Lung (tissue), 12 donors: ENCODE measurements around the gene MRPS24. TPM values are rescaled to one million over a fixed set of nuclear protein-coding genes. Genes with fewer than 3 reads are reported as not detected.

Experiments used
- ATAC-seq: fragments of 200-7000 bp; cut with Tn5 transposase; one replicate; pipeline ENCODE4 v1.9.1; 2020; ENCODE audit warnings: moderate number of reproducible peaks; ENCODE audit not compliant: insufficient read depth, low FRiP score
- DNase-seq, 3 donors: peaks; one replicate each; pipeline ENCODE4 v3.0.0-alpha.2; 2013 to 2017
- H3K27ac ChIP-seq, 2 donors: one replicate each; pipeline ENCODE4 v1.5.1; 2013; ENCODE audit warnings: mild to moderate bottlenecking in 2 of 2, moderate library complexity in 2 of 2, control low read depth in 1 of 2, inconsistent platforms in 1 of 2, low read depth in 1 of 2, low read length in 1 of 2
- H3K27me3 ChIP-seq, 3 donors: one replicate each; pipeline ENCODE4 v1.5.1; 2013; ENCODE audit warnings: low read length in 2 of 3; ENCODE audit not compliant: control insufficient read depth in 3 of 3, insufficient read depth in 3 of 3
- H3K36me3 ChIP-seq, 4 donors: one replicate each; pipeline ENCODE4 v1.5.1; 2013; ENCODE audit warnings: low read length in 4 of 4, mild to moderate bottlenecking in 1 of 4, moderate library complexity in 1 of 4; ENCODE audit not compliant: control insufficient read depth in 4 of 4, insufficient read depth in 4 of 4
- H3K4me1 ChIP-seq, 5 donors: one replicate each; pipeline ENCODE4 v1.5.1; 2013; ENCODE audit warnings: low read length in 5 of 5, mild to moderate bottlenecking in 2 of 5, moderate library complexity in 1 of 5; ENCODE audit not compliant: control insufficient read depth in 5 of 5, insufficient read depth in 5 of 5
- H3K4me3 ChIP-seq: one replicate; pipeline ENCODE4 v1.5.1; 2013; ENCODE audit warnings: mild to moderate bottlenecking, control low read depth, moderate library complexity
- H3K9ac ChIP-seq, 2 donors: one replicate each; pipeline ENCODE4 v1.5.1; 2013; ENCODE audit warnings: low read length in 2 of 2, control low read depth in 1 of 2; ENCODE audit not compliant: insufficient read depth in 1 of 2
- H3K9me3 ChIP-seq, 4 donors: one replicate each; pipeline ENCODE4 v1.5.1; 2013; ENCODE audit warnings: low read length in 3 of 4, mild to moderate bottlenecking in 1 of 4, moderate library complexity in 1 of 4; ENCODE audit not compliant: control insufficient read depth in 4 of 4, insufficient read depth in 3 of 4
- CTCF ChIP-seq: IDR thresholded peaks from 2 replicates; pipeline ENCODE4 v1.5.1; 2012; ENCODE audit warnings: mild to moderate bottlenecking; ENCODE audit errors: control extremely low read depth, extremely low read depth
- WGBS, 2 donors: extraction: QIAGEN DNeasy Blood & Tissue Kit; methylation state at CpG; one replicate each; pipeline ENCODE4 v1.1.7; 2013; 5-methylcytosine and 5-hydroxymethylcytosine counted together
- polyA plus RNA-seq, 2 donors: library from polyadenylated mRNA; stranded (reverse); fragments of 200-250 nt; gene quantifications; one replicate each; pipeline ENCODE4 v1.2.1, GENCODE V29; 2013
- total RNA-seq, 2 donors: library from RNA; depleted of rRNA in 1 of 2; stranded (reverse); fragments of >200 nt in 1 of 2; gene quantifications; one replicate each; pipeline ENCODE4 v1.2.1, GENCODE V29; 2014 to 2021
- donor health status: control.
- donor health status: control.
- donor health status: Bipolar disorder and iron deficiency.
- donor health status: healthy.
- donor health status: DM: yes; HTN: yes; CAD: no.

The MRPS24 gene
- total and polyA plus RNA-seq, 4 donors, result 33.6 to 126 (median 108) TPM

- H3K4me1 ChIP-seq, result peaks cover 0 to 5% (median 0%) of the 10 kb centered on the region in 5 donors
- no peaks in the 10 kb centered on the region for H3K27me3 ChIP-seq
- H3K9ac ChIP-seq, result no peak overlapping the region
- H3K36me3 ChIP-seq, result peaks cover 3 to 31% (median 23%) of the 10 kb centered on the region in 4 donors
- no peak for TF ChIP-seq CTCF
- WGBS, 2 donors, result 88 to 94% methylated on average over 4 of the region's 4 CpGs
- ATAC-seq (no peak), DNase-seq (no peak)
- no peak overlapping the region for H3K27ac ChIP-seq
- H3K4me3 ChIP-seq, result no peak overlapping the region
- no peaks in the 10 kb centered on the region for H3K9me3 ChIP-seq
Measured at GRCh38 chr7:43884617-43885016, 15.3 kb upstream of the MRPS24 start.

- H3K27me3 ChIP-seq, result no peaks in the 10 kb centered on the region
- H3K27ac ChIP-seq, result no peak overlapping the region
- 78 to 81% methylated on average over 4 of the region's 4 CpGs for WGBS, 2 donors
- TF ChIP-seq CTCF, result no peak
- no peaks in the 10 kb centered on the region for H3K9me3 ChIP-seq
- no peak overlapping the region for H3K4me3 ChIP-seq
- no peak for DNase-seq
- H3K36me3 ChIP-seq, result peaks cover 3 to 31% (median 23%) of the 10 kb centered on the region in 4 donors
- ATAC-seq, result no peak
- H3K9ac ChIP-seq, result no peak overlapping the region
- peaks cover 0 to 2% (median 0%) of the 10 kb centered on the region in 5 donors for H3K4me1 ChIP-seq
Measured at GRCh38 chr7:43884209-43884608, 14.9 kb upstream of the MRPS24 start.

GRCh38 chr7:43880596-43880995 lies 11.3 kb upstream of the MRPS24 start:
- Histone ChIP-seq H3K36me3 (peaks cover 20 to 41% (median 39%) of the 10 kb centered on the region in 4 donors), H3K27ac (peak overlapping the region in 1 of 2 donors; percentile 52), H3K4me1 (peaks cover 0 to 8% (median 0%) of the 10 kb centered on the region in 5 donors), H3K4me3 (no peak overlapping the region), H3K9ac (no peak overlapping the region), H3K9me3 (no peaks in the 10 kb centered on the region), H3K27me3 (no peaks in the 10 kb centered on the region)
- ATAC-seq (no peak), DNase-seq (no peak)
- 64 to 68% methylated on average over 5 of the region's 5 CpGs for WGBS, 2 donors
- TF ChIP-seq CTCF, result no peak

- 77 to 93% methylated on average over 2 of the region's 2 CpGs for WGBS, 2 donors
- Histone ChIP-seq H3K4me1 (peaks cover 0 to 8% (median 0%) of the 10 kb centered on the region in 5 donors), H3K4me3 (no peak overlapping the region), H3K27ac (no peak overlapping the region), H3K9me3 (no peaks in the 10 kb centered on the region), H3K36me3 (peaks cover 23 to 45% (median 40%) of the 10 kb centered on the region in 4 donors), H3K9ac (no peak overlapping the region), H3K27me3 (no peaks in the 10 kb centered on the region)
- DNase-seq (no peak), ATAC-seq (no peak)
- no peak for TF ChIP-seq CTCF
Measured at GRCh38 chr7:43879477-43879876, 10.2 kb upstream of the MRPS24 start.
